Mucosa of stomach (tissue), 1 donor: ENCODE data around the gene ZNF428.
"Not testable (repeated sequence)": the region's sequence is repeated elsewhere in the genome, so short reads cannot be mapped to it uniquely, and the experiment has no call there.

Experiments used
- H3K27me3 ChIP-seq: one replicate; pipeline ENCODE4 v1.7.0; 2013; ENCODE audit warnings: mild to moderate bottlenecking, low read length; ENCODE audit not compliant: control insufficient read depth, insufficient read depth
- H3K36me3 ChIP-seq: one replicate; pipeline ENCODE4 v1.7.0; 2013; ENCODE audit warnings: low read length; ENCODE audit not compliant: control insufficient read depth, insufficient read depth
- H3K4me1 ChIP-seq: one replicate; pipeline ENCODE4 v1.7.0; 2013; ENCODE audit warnings: mild to moderate bottlenecking, low read length; ENCODE audit not compliant: control insufficient read depth, insufficient read depth
- H3K4me3 ChIP-seq: one replicate; pipeline ENCODE4 v1.7.0; 2013; ENCODE audit warnings: low read length
- H3K9ac ChIP-seq: one replicate; pipeline ENCODE4 v1.7.0; 2013; ENCODE audit warnings: mild to moderate bottlenecking, low read length, moderate library complexity
- H3K9me3 ChIP-seq: one replicate; pipeline ENCODE4 v1.7.0; 2013; ENCODE audit warnings: mild to moderate bottlenecking, low read length, moderate library complexity; ENCODE audit not compliant: control insufficient read depth
- donor health status: Pancreatic carcinoma.

ZNF428 gene

DNA sequence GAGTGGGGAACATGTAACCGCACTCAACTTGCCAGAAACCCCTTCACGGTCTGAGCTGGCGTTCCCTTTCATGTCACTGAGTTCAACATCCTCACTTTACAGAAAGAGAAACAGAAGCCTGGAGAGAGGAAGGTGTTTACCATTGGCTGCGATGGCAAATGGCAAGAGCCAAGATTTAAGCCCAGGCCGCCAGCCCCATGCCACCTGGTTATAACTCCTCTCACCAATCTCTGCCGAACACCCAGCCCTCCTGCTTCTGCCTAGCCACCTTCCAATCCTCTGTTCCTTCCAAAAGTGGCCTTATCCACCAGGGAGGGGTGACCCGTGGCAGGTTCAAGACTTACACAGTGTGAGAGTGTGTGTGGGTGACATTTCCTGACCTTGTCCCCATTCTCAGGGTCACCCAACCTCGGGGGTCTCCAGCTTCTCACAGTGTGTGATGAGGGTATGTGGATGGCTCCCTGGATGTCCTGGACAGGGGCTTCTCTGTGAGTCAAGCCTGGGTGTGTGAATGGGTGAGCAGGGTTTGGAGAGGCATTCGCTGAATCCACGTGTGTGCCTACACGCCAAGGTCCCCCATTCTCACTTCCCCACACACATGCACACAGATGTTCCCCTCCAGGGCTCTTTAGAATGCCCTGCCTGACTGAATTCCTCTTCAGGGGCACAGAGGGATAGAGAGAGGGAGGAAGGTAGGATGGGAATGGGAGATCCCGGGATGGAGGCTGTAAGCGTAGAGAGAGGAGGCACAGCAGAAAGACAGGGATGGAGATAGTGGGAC is 19.0 kb upstream of the ZNF428 start:
- Histone ChIP-seq H3K9ac (no peak overlapping the region), H3K36me3 (no peaks in the 10 kb centered on the region), H3K4me1 (peaks cover 13% of the 10 kb centered on the region), H3K27me3 (peaks cover 26% of the 10 kb centered on the region), H3K4me3 (no peak overlapping the region), H3K9me3 (peaks cover 5% of the 10 kb centered on the region)

DNA sequence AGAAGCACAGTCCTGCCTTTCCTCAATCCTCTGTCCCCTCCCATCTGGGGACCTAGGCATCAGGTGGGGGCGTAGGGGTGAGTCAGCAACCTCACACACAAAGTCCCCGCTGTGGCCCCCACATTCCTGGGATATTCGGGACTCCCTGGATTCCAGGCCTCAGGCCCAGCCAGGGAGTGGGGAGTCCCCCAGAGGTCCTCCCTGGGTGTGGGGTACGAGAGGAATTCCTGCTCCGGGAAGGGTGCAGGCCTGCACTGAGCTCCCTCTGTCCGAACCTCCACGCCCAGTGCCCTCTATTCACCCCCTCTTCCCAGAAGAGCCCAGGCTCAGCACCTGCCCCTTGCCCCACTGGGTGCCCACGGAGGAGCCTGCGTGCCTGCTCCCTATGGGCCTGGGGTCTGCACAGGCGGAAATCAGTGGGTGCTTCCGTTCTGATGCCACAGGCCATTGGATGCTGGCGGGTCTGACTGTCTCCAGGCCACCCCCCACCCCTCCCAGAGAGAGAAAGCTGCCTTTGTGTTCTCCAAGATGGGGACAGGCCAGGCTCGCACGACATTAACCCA is 16.8 kb upstream of the ZNF428 start:
- Histone ChIP-seq H3K4me3 (no peak overlapping the region), H3K9ac (no peak overlapping the region), H3K36me3 (no peaks in the 10 kb centered on the region), H3K9me3 (peaks cover 5% of the 10 kb centered on the region), H3K4me1 (peaks cover 13% of the 10 kb centered on the region), H3K27me3 (peaks cover 29% of the 10 kb centered on the region)

DNA sequence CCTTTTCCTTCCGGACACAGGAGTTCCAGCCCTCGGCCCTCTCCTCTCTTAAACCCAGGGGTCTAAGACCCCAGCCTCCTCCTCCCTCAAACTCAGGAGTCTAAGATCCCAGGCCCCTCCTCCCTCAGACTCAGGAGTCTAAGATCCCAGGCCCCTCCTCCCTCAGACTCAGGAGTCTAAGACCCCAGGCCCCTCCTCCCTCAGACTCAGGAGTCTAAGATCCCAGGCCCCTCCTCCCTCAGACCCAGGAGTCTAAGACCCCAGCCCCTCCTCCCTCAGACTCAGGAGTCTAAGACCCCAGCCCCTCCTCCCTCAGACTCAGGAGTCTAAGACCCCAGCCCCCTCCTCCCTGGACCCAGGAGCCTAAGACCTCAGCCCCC is 16.1 kb upstream of the ZNF428 start:
- not testable (repeated sequence) for H3K36me3 ChIP-seq, H3K9me3 ChIP-seq, H3K9ac ChIP-seq, H3K4me3 ChIP-seq
- Histone ChIP-seq H3K4me1 (peaks cover 12% of the 10 kb centered on the region), H3K27me3 (peaks cover 27% of the 10 kb centered on the region)

DNA sequence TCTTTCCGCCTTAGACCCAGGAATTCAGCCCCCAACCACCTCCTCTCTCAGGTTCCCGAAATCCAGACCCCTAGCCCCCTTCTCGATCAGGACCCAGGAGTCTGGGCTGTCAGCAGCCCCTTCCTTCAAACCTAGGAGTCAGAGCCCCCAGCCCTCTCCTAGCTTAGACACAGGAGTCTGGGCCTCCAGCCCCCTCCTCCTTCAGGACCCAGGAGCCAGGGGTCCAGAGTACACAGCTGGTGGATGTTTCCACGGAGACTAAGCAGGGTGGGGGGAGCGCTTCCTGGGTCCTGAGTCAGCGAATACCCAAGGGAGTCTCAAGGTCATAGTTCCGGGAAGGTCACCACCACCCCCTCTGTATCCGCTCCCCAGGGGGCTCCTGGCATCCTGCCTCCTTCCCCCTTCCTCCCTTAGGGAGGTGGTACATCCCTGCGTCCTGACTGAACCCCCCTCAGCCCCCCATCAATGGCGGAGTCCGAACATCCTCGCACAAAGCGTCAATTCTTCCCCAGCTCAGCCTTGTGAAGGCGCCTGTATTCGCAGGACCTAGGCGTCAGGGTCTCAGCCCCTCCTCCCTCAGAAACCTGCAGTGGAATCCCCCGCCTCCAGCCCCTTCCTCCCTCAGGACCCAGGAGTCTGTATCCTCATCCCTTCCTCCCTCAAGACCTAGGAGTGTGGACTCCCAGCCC is 15.6 kb upstream of the ZNF428 start:
- Histone ChIP-seq H3K4me1 (peaks cover 7% of the 10 kb centered on the region), H3K9me3 (peaks cover 5% of the 10 kb centered on the region), H3K9ac (no peak overlapping the region), H3K4me3 (no peak overlapping the region), H3K36me3 (no peaks in the 10 kb centered on the region), H3K27me3 (peaks cover 22% of the 10 kb centered on the region)

DNA sequence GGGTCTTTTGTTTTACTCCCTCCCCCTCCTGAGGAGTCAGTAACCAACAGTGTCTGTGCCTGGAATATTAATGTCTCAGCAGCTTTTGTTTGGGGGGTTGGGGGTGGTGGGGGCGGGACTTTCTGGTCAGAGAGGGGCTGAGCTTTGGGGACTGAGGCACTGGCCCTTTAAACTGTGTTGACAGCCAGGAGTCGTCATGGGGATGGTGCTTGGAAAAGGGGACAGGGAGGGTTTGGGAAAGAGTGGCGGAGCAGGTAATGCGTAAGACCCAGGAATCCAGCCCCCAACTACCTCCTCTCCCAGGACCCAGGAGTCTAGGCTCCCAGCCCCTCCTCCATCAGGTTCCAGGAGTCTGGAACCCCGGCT is 15.1 kb upstream of the ZNF428 start:
- H3K27me3 ChIP-seq = peaks cover 22% of the 10 kb centered on the region
- H3K9ac ChIP-seq = no peak overlapping the region
- H3K4me1 ChIP-seq = peaks cover 6% of the 10 kb centered on the region
- peaks cover 5% of the 10 kb centered on the region for H3K9me3 ChIP-seq
- no peaks in the 10 kb centered on the region for H3K36me3 ChIP-seq
- H3K4me3 ChIP-seq = no peak overlapping the region

DNA sequence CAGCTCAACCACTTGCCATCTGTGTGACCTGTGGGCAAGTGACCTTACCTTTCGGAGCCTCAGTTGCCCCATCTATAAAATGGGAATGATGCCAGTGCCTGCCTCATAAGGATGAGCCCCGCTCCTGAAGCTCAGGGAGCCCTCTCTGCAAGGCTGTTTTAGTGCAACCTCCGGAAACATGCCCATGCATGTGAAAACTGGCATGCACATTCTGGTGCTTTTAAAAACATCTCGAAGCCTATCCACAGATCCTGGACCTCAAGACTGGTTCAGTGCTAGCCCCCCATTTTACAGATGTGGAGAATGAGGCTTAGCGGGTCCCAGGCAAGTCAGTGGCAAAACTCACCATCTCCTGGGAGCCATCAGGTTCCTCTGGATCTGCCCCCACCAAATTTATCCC is 14.6 kb upstream of the ZNF428 start:
- no peaks in the 10 kb centered on the region for H3K36me3 ChIP-seq
- no peak overlapping the region for H3K4me3 ChIP-seq
- no peak overlapping the region for H3K9ac ChIP-seq
- H3K27me3 ChIP-seq = peaks cover 20% of the 10 kb centered on the region
- H3K9me3 ChIP-seq = peaks cover 5% of the 10 kb centered on the region
- H3K4me1 ChIP-seq = peaks cover 4% of the 10 kb centered on the region

DNA sequence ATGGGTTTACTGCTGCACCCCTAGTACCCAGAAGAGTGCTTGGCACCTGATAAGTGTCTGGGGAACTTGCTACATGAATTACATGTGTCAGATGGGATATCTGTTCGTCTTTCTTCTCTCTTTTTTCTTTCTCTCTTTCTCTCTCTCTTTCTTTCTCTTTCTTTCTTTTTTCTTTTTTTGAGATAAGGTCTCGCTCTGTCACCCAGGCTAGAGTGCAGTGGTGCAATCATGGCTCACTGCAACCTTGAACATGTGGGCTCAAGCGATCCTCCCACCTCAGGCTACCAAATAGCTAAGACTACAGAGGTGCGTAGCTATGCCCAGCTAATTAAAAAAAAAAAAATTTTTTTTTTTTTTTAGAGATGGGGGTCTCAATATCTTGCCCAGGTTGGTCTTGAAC is 14.1 kb upstream of the ZNF428 start:
- H3K36me3 ChIP-seq = no peaks in the 10 kb centered on the region
- H3K27me3 ChIP-seq = peaks cover 14% of the 10 kb centered on the region
- no peaks in the 10 kb centered on the region for H3K9me3 ChIP-seq
- no peak overlapping the region for H3K9ac ChIP-seq
- H3K4me1 ChIP-seq = no peaks in the 10 kb centered on the region
- no peak overlapping the region for H3K4me3 ChIP-seq

DNA sequence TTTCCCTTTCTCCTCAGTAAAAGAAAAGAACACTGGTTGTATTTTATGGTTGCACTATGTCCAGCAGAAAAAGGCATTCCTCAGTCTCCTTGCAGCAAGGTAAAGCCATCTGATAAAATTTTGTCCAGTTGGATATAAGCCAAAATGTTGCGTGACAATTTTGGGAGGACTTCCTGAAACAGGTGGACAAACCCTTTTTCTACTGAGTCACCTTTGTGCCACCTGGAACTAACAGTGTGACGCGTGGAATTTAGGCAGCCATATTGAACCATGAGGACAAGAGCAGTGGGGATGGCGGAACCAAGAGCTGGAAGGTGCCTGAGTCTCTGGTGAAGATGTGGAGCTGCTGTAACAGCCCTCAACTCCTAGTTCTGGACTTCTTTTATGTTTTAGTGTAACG is 12.1 kb upstream of the ZNF428 start:
- Histone ChIP-seq H3K36me3 (no peaks in the 10 kb centered on the region), H3K27me3 (peaks cover 8% of the 10 kb centered on the region), H3K4me3 (no peak overlapping the region), H3K4me1 (no peaks in the 10 kb centered on the region), H3K9ac (no peak overlapping the region), H3K9me3 (no peaks in the 10 kb centered on the region)

DNA sequence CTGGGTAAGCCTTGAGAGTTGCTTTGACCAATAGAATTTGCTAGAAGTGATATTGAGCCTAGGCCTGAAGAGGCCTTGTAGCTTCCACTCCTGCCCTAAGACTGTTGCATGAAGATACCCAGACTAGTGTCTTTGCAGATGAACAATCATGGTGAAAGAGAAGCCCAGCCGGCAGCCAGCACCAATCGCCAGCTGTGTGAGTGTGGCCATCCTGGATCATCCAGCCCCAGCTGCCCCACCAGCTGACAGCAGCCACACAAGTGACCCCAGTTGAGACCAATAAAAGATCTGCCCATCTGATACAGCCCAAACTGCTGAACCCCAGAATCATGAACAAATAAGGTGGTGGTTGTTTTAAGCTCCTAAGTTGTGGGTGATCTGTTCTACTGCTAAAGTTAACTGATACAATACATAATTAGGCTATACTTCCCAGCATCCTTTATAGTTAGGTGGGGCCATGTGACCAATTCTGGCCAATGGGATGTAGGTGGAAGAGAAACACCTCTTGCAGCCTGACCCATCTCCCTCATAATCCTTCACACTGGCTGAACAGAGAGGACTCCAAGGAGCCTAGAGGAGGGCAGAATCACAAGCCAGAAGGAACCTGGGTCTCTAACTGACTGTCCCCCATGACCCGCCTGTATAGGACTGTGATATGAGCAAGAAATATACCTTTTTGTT is 9.4 kb upstream of the ZNF428 start:
- H3K27me3 ChIP-seq = peaks cover 3% of the 10 kb centered on the region
- H3K9ac ChIP-seq = no peak overlapping the region
- no peak overlapping the region for H3K4me3 ChIP-seq
- H3K9me3 ChIP-seq = no peaks in the 10 kb centered on the region
- no peaks in the 10 kb centered on the region for H3K4me1 ChIP-seq
- no peaks in the 10 kb centered on the region for H3K36me3 ChIP-seq

DNA sequence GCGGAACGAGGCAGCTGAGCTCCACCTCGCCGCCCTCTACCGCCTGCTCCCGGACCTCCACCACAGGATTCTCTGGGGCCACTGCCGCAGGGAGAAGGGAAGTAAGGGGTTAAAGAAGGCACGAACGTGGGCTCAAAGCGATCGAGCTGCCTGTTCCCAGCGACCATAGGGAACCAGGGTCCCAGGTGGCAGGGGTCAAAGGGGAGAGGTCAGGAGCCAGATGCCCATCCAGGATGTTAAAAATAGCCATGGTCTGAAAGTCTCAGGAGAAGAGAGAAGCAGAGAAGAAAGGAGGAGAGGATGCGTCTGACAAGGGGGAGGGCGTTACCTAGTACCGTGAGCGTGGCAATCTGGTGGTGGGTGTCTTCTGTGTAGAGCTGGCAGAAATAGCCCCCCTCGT is 7.4 kb upstream of the ZNF428 start:
- Histone ChIP-seq H3K9ac (no peak overlapping the region), H3K4me3 (no peak overlapping the region)

DNA sequence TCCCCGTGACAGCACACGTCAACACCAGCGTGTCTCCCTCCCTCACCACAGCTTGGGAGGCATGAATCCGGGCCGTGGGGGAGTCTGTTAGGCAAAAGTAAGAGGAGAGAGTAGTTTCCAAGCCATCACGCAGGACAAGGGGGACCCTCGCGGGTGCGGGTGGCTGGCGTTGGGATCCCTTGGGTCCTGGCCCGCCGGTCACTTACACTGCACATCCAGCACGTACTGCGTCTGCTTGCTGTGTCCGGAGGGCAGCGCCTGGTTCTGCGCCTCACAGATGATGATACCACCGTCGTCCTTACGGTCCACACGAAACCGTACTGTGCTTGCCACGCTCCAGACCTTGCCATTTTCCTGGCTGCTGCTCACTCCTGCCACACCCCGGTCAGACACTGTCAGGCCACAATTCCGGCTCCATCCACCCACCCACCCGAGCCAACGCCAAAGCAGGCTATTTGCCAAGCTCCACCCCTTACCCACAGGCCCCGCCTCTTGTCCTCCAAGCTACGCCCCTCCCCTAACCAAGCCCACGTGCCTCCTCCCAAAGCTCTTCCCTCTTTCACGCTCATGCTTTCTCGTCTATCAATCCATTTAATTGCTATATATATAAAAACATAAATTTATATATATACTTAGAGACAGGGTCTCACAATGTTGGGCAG is 6.6 kb upstream of the ZNF428 start:
- Histone ChIP-seq H3K36me3 (no peaks in the 10 kb centered on the region), H3K9me3 (no peaks in the 10 kb centered on the region), H3K27me3 (no peaks in the 10 kb centered on the region), H3K4me3 (no peak overlapping the region), H3K9ac (no peak overlapping the region), H3K4me1 (no peaks in the 10 kb centered on the region)

More for the DNA sequence above, 7.4 kb upstream of the ZNF428 start:
- Histone ChIP-seq H3K9me3 (no peaks in the 10 kb centered on the region), H3K36me3 (no peaks in the 10 kb centered on the region), H3K27me3 (no peaks in the 10 kb centered on the region), H3K4me1 (no peaks in the 10 kb centered on the region)
